Nephron progenitor cell (in vitro differentiated cells): ENCODE data around the gene AURKA.

Experiments
- DNase-seq: peaks from one replicate; pipeline ENCODE4 v3.0.0; 2021
- H3K27ac Mint-ChIP-seq: 2 replicates; pipeline ENCODE4 v1.8.0; 2021; ENCODE audit warnings: mild to moderate bottlenecking, moderate library complexity, mixed read lengths
- H3K27me3 Mint-ChIP-seq: 2 replicates; pipeline ENCODE4 v1.8.0; 2021; ENCODE audit warnings: mild to moderate bottlenecking, low read depth, mixed read lengths; ENCODE audit not compliant: poor library complexity
- H3K36me3 Mint-ChIP-seq: 2 replicates; pipeline ENCODE4 v1.8.0; 2021; ENCODE audit warnings: low read depth, mixed read lengths
- H3K4me1 Mint-ChIP-seq: 2 replicates; pipeline ENCODE4 v1.8.0; 2021; ENCODE audit warnings: mixed read lengths
- H3K4me3 Mint-ChIP-seq: 2 replicates; pipeline ENCODE4 v1.8.0; 2021; ENCODE audit warnings: mild to moderate bottlenecking, moderate library complexity, mixed read lengths
- H3K9me3 Mint-ChIP-seq: 2 replicates; pipeline ENCODE4 v1.8.0; 2021; ENCODE audit warnings: mild to moderate bottlenecking, moderate library complexity, mixed read lengths
- TF ChIP-seq, protein P1 (sequence below): fragments of 200-600 bp; sonication (generic); IDR thresholded peaks from 2 replicates; pipeline ENCODE4 v1.5.0; 2021; ENCODE audit warnings: antibody characterized with exemption

The AURKA gene

DNA sequence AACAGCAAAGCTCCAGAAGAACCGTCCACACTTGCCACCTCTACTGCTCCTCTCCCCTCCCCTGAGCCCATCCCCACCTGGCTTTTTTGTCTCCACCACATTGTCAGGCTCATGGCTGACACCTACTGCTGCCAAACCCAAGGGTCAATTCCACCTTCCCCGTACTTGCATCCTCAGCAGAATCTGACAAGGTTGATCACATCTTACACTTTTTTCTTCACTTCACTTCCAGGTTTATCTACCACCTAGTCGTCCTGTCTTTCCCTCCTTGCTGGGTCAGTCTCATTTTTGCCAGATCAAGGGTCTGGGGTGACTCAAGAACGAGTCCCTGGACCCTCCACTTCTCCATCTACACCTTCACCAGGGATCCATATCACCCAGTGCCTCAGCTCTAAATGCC is 3.1 kb downstream of the AURKA start:
- Mint-ChIP-seq H3K27ac (peak overlapping the region; percentile 15), H3K4me3 (no peak overlapping the region), H3K36me3 (peaks cover 50% of the 10 kb centered on the region), H3K4me1 (peaks cover 36% of the 10 kb centered on the region), H3K9me3 (no peaks in the 10 kb centered on the region), H3K27me3 (no peaks in the 10 kb centered on the region)
- no peak for DNase-seq
- TF ChIP-seq, protein P1, sequence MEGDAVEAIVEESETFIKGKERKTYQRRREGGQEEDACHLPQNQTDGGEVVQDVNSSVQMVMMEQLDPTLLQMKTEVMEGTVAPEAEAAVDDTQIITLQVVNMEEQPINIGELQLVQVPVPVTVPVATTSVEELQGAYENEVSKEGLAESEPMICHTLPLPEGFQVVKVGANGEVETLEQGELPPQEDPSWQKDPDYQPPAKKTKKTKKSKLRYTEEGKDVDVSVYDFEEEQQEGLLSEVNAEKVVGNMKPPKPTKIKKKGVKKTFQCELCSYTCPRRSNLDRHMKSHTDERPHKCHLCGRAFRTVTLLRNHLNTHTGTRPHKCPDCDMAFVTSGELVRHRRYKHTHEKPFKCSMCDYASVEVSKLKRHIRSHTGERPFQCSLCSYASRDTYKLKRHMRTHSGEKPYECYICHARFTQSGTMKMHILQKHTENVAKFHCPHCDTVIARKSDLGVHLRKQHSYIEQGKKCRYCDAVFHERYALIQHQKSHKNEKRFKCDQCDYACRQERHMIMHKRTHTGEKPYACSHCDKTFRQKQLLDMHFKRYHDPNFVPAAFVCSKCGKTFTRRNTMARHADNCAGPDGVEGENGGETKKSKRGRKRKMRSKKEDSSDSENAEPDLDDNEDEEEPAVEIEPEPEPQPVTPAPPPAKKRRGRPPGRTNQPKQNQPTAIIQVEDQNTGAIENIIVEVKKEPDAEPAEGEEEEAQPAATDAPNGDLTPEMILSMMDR = no peak

DNA sequence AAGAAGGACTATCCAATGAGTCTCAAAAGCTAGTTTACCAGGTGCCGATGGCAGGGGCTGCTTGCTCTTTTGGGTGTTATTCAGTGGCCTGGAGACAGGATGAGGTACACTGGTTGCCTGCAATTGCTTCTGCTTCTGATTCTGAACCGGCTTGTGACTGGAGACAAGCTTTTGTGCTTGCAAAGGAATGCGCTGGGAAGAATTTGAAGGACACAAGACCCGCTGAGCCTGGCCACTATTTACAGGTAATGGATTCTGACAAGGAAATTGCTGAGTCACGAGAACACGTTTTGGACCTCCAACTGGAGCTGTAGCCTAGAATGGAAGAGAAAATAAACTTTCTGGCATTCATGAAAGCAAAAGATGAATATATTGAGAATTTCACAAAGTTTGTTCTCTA is 5.8 kb downstream of the AURKA start:
- Mint-ChIP-seq H3K9me3 (no peaks in the 10 kb centered on the region), H3K27me3 (no peaks in the 10 kb centered on the region), H3K36me3 (peaks cover 71% of the 10 kb centered on the region), H3K4me3 (no peak overlapping the region), H3K27ac (no peak overlapping the region), H3K4me1 (peaks cover 36% of the 10 kb centered on the region)
- TF ChIP-seq, protein P1 = no peak
- no peak for DNase-seq

DNA sequence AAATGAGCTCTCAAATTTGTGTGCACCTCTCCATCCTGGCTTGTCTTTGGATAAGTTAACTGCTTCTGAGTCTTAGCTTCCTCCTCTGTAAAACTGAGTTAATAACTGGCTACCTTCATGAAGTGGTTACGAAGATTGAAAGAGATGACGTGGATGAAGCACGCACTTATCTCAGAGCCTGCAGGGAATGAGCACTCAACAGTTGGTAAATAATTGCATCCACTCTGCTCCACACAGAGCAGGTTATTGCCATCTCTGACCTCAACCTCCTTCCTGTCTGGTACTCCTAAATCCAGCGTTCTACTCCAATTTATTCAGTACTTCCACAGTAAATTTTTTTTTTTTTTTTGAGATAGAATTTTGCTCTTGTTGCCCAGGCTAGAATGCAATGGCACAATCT is 6.9 kb downstream of the AURKA start:
- TF ChIP-seq, protein P1 = no peak
- H3K4me3 Mint-ChIP-seq = no peak overlapping the region
- H3K36me3 Mint-ChIP-seq = peaks cover 79% of the 10 kb centered on the region
- no peaks in the 10 kb centered on the region for H3K27me3 Mint-ChIP-seq
- DNase-seq = no peak
- no peaks in the 10 kb centered on the region for H3K9me3 Mint-ChIP-seq
- no peak overlapping the region for H3K27ac Mint-ChIP-seq
- H3K4me1 Mint-ChIP-seq = peaks cover 25% of the 10 kb centered on the region

DNA sequence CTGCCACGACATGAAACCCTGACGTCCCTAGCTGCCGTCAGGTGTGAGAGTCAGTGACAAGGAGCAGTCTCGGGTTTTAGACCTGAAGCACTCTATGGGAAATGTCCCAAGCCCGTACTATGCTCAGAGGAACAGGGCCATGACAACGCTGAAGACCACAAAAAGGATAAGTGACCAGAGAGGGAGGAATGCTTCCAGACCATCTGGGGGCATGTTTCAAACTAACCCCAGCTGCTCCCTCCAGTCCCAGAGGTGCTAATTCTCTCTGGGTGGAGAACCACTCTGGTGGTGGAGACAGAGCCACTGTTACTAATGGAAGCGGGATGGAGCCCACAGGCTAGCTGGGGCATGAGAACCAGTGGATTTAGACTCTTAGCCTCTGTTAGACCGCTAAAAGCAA is 8.7 kb downstream of the AURKA start:
- Mint-ChIP-seq H3K4me1 (peaks cover 10% of the 10 kb centered on the region), H3K27me3 (no peaks in the 10 kb centered on the region), H3K36me3 (peaks cover 76% of the 10 kb centered on the region), H3K27ac (no peak overlapping the region), H3K4me3 (no peak overlapping the region), H3K9me3 (no peaks in the 10 kb centered on the region)
- TF ChIP-seq, protein P1 = no peak
- no peak for DNase-seq

DNA sequence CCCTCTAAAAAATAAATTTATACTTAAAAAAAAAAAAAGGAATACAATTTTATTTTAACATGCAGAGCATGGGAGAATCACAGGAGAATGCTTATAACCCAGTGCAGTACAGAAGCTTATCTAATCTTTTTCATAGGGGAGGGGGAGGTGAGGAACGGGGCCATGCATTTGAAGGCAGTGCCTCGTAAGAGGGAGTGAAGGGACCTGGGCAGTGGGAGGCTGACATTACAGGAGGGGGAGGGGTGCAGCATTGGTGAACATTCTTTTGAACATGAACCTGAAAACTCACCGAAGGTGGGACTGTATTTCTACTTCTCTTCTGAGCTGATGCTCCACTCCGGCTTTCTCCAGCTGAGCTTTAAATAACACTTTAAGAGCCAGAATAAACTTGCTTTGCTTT is 9.3 kb downstream of the AURKA start:
- Mint-ChIP-seq H3K27me3 (no peaks in the 10 kb centered on the region), H3K4me1 (peaks cover 10% of the 10 kb centered on the region), H3K9me3 (no peaks in the 10 kb centered on the region), H3K27ac (no peak overlapping the region), H3K4me3 (no peak overlapping the region), H3K36me3 (peaks cover 76% of the 10 kb centered on the region)
- TF ChIP-seq, protein P1 = no peak
- DNase-seq = no peak

DNA sequence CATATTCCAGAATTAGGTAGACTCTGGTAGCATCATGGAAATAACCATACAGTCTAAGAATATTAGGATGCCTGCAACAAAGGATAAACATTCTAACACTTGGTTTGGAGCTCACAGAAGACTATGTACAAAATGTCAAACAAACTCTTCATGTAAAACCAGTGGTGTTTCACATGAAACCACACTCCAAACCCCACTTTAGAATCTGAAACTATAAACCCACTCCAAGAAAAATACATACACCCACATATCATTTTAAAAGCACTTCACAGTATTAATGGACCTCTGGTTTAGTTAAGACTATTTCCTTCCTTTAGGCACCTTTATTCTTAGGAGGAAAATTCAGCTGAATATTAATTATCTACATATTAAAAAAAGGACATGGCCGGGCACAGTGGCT is 10.5 kb downstream of the AURKA start:
- Mint-ChIP-seq H3K9me3 (no peaks in the 10 kb centered on the region), H3K4me1 (peaks cover 10% of the 10 kb centered on the region), H3K36me3 (peaks cover 76% of the 10 kb centered on the region), H3K27me3 (no peaks in the 10 kb centered on the region), H3K27ac (peak overlapping the region; percentile 61), H3K4me3 (no peak overlapping the region)
- TF ChIP-seq, protein P1 = no peak
- DNase-seq = no peak
